Mucosa of rectum (tissue), 2 donors: ENCODE measurements around the gene SPACA4.

Experiments
- H3K27ac ChIP-seq, 2 donors: one replicate each; pipeline ENCODE4 v1.7.0; 2013; ENCODE audit warnings: inconsistent platforms in 2 of 2, low read depth in 2 of 2, low read length in 2 of 2
- H3K27me3 ChIP-seq, 2 donors: one replicate each; pipeline ENCODE4 v1.7.0; 2013; ENCODE audit warnings: low read length in 2 of 2; ENCODE audit not compliant: control insufficient read depth in 2 of 2, insufficient read depth in 2 of 2
- H3K36me3 ChIP-seq, 2 donors: one replicate each; pipeline ENCODE4 v1.7.0; 2013; ENCODE audit warnings: low read length in 2 of 2; ENCODE audit not compliant: control insufficient read depth in 2 of 2, insufficient read depth in 2 of 2
- H3K4me1 ChIP-seq, 2 donors: one replicate each; pipeline ENCODE4 v1.7.0; 2013; ENCODE audit warnings: low read length in 2 of 2, mild to moderate bottlenecking in 1 of 2; ENCODE audit not compliant: control insufficient read depth in 2 of 2, insufficient read depth in 2 of 2
- H3K4me3 ChIP-seq, 2 donors: one replicate each; pipeline ENCODE4 v1.7.0; 2013; ENCODE audit warnings: low read length in 2 of 2
- H3K9ac ChIP-seq, 2 donors: one replicate each; pipeline ENCODE4 v1.7.0; 2013; ENCODE audit warnings: low read length in 2 of 2, low read depth in 1 of 2, mild to moderate bottlenecking in 1 of 2
- H3K9me3 ChIP-seq, 2 donors: one replicate each; pipeline ENCODE4 v1.7.0; 2013; ENCODE audit warnings: low read length in 2 of 2; ENCODE audit not compliant: control insufficient read depth in 2 of 2
- donor health status: healthy.
- donor health status: Normal muscosa, but diverticular disease.

Gene SPACA4

GRCh38 chr19:48633148-48634035, 26.9 kb downstream of the SPACA4 start:
- Histone ChIP-seq H3K27me3 (no peaks in the 10 kb centered on the region), H3K4me1 (peaks cover 39 to 52% of the 10 kb centered on the region in 2 donors), H3K4me3 (peak overlapping the region; percentile 44 to 75), H3K36me3 (peaks cover 8 to 18% of the 10 kb centered on the region in 2 donors), H3K9me3 (no peaks in the 10 kb centered on the region), H3K9ac (peak overlapping the region; percentile 14 to 39), H3K27ac (peak overlapping the region; percentile 97 to 98)

GRCh38 chr19:48634036-48634342, 27.4 kb downstream of the SPACA4 start:
- Histone ChIP-seq H3K27ac (peak overlapping the region; percentile 97 to 98), H3K4me3 (peak overlapping the region; percentile 44 to 75), H3K36me3 (peaks cover 6 to 18% of the 10 kb centered on the region in 2 donors), H3K9me3 (no peaks in the 10 kb centered on the region), H3K27me3 (no peaks in the 10 kb centered on the region), H3K9ac (peak overlapping the region; percentile 18 to 39), H3K4me1 (peaks cover 45 to 52% of the 10 kb centered on the region in 2 donors)

GRCh38 chr19:48634424-48635262, 28.1 kb downstream of the SPACA4 start:
- H3K27ac ChIP-seq: peak overlapping the region; percentile 97 to 98
- peak overlapping the region; percentile 54 to 75 for H3K4me3 ChIP-seq
- H3K9me3 ChIP-seq: no peaks in the 10 kb centered on the region
- H3K4me1 ChIP-seq: peaks cover 47 to 51% of the 10 kb centered on the region in 2 donors
- no peaks in the 10 kb centered on the region for H3K27me3 ChIP-seq
- peak overlapping the region; percentile 49 to 71 for H3K9ac ChIP-seq
- H3K36me3 ChIP-seq: peaks cover 6 to 16% of the 10 kb centered on the region in 2 donors

GRCh38 chr19:48635263-48635965, 28.9 kb downstream of the SPACA4 start:
- peaks cover 6 to 16% of the 10 kb centered on the region in 2 donors for H3K36me3 ChIP-seq
- H3K4me3 ChIP-seq: peak overlapping the region; percentile 86 to 89
- no peaks in the 10 kb centered on the region for H3K27me3 ChIP-seq
- H3K9me3 ChIP-seq: no peaks in the 10 kb centered on the region
- peak overlapping the region; percentile 97 to 98 for H3K27ac ChIP-seq
- peaks cover 42 to 47% of the 10 kb centered on the region in 2 donors for H3K4me1 ChIP-seq
- H3K9ac ChIP-seq: peak overlapping the region; percentile 87

GRCh38 chr19:48635966-48636858, 29.7 kb downstream of the SPACA4 start:
- Histone ChIP-seq H3K36me3 (peaks cover 6 to 14% of the 10 kb centered on the region in 2 donors), H3K27me3 (no peaks in the 10 kb centered on the region), H3K4me3 (peak overlapping the region; percentile 86 to 89), H3K9ac (peak overlapping the region; percentile 87), H3K27ac (peak overlapping the region; percentile 97 to 98), H3K4me1 (peaks cover 37 to 39% of the 10 kb centered on the region in 2 donors), H3K9me3 (no peaks in the 10 kb centered on the region)

GRCh38 chr19:48636859-48637448, 30.4 kb downstream of the SPACA4 start, which contains the start of gene DBP:
Gene DBP (minus strand): TSS chr19:48637379. CDS start chr19:48636994, 385 bp downstream.
- Histone ChIP-seq H3K9me3 (no peaks in the 10 kb centered on the region), H3K27ac (peak within 1 kb of the TSS; percentile 97 to 98), H3K9ac (peak within 1 kb of the TSS; percentile 87), H3K4me1 (peaks cover 36 to 38% of the 10 kb centered on the region in 2 donors), H3K36me3 (peaks cover 3 to 8% of the 10 kb centered on the region in 2 donors), H3K4me3 (peak within 1 kb of the TSS; percentile 86 to 89), H3K27me3 (no peaks in the 10 kb centered on the region)

- Histone ChIP-seq H3K4me3 (peak overlapping the region; percentile 86 to 89), H3K36me3 (peaks cover 2 to 6% of the 10 kb centered on the region in 2 donors), H3K4me1 (peaks cover 35 to 36% of the 10 kb centered on the region in 2 donors), H3K27ac (peak overlapping the region; percentile 97 to 98), H3K9me3 (no peaks in the 10 kb centered on the region), H3K27me3 (no peaks in the 10 kb centered on the region), H3K9ac (peak overlapping the region; percentile 87)
Measured at GRCh38 chr19:48637449-48637947, 31.0 kb downstream of the SPACA4 start.

GRCh38 chr19:48637948-48638830, 31.6 kb downstream of the SPACA4 start:
- Histone ChIP-seq H3K27ac (peak overlapping the region; percentile 97 to 98), H3K9ac (peak overlapping the region; percentile 85 to 87), H3K36me3 (no peaks in the 10 kb centered on the region), H3K9me3 (no peaks in the 10 kb centered on the region), H3K4me1 (peaks cover 28 to 29% of the 10 kb centered on the region in 2 donors), H3K4me3 (peak overlapping the region; percentile 86 to 89), H3K27me3 (no peaks in the 10 kb centered on the region)
